HG02610 (cell line): ENCODE measurements around the gene TBCA.
A peak's percentile ranks its signal among the peaks of the same experiment; 100 is the strongest.
"Not testable (repeated sequence)": the region's sequence is repeated elsewhere in the genome, so short reads cannot be mapped to it uniquely, and the experiment has no call there.

Experiments
- ATAC-seq: cut with Tn5 transposase; IDR thresholded peaks from one replicate; pipeline ENCODE4 v1.9.1; 2021; ENCODE audit warnings: mild to moderate bottlenecking, moderate library complexity; ENCODE audit not compliant: unreplicated experiment

The TBCA gene

GRCh38 chr5:77718934-77719610, 57.1 kb downstream of the TBCA start:
- peak; percentile 73 for ATAC-seq

GRCh38 chr5:77709993-77710685, 66.0 kb downstream of the TBCA start:
- ATAC-seq = no peak

- no peak for ATAC-seq
Observed at GRCh38 chr5:77709340-77709739, 66.8 kb downstream of the TBCA start.

GRCh38 chr5:77707791-77708190, 68.3 kb downstream of the TBCA start:
- no peak for ATAC-seq

- not testable (repeated sequence) for ATAC-seq
Observed at GRCh38 chr5:77699569-77699968, 76.6 kb downstream of the TBCA start.

- no peak for ATAC-seq
Observed at GRCh38 chr5:77698920-77699319, 77.2 kb downstream of the TBCA start.

- ATAC-seq = no peak
Observed at GRCh38 chr5:77697692-77698091, 78.4 kb downstream of the TBCA start.

GRCh38 chr5:77696120-77696519, 80.0 kb downstream of the TBCA start:
- ATAC-seq = no peak

- ATAC-seq = no peak
Observed at GRCh38 chr5:77693913-77694312, 82.2 kb downstream of the TBCA start.

GRCh38 chr5:77683171-77683732, 92.9 kb downstream of the TBCA start:
- ATAC-seq = no peak

- no peak for ATAC-seq
Observed at GRCh38 chr5:77670526-77670925, 105.6 kb downstream of the TBCA start.

GRCh38 chr5:77669677-77670076, 106.5 kb downstream of the TBCA start:
- ATAC-seq = no peak

GRCh38 chr5:77663090-77663863, 112.9 kb downstream of the TBCA start:
- no peak for ATAC-seq

GRCh38 chr5:77662635-77663034, 113.5 kb downstream of the TBCA start:
- ATAC-seq = peak; percentile 80

GRCh38 chr5:77658662-77659061, 117.5 kb downstream of the TBCA start:
- no peak for ATAC-seq

- ATAC-seq = no peak
Observed at GRCh38 chr5:77651343-77651742, 124.8 kb downstream of the TBCA start.

GRCh38 chr5:77650686-77651085, 125.5 kb downstream of the TBCA start:
- ATAC-seq = no peak

- ATAC-seq = no peak
Observed at GRCh38 chr5:77649776-77650175, 126.4 kb downstream of the TBCA start.

GRCh38 chr5:77645995-77646639, 130.0 kb downstream of the TBCA start:
- ATAC-seq = no peak

- peak; percentile 70 for ATAC-seq
Observed at GRCh38 chr5:77645158-77645994, 130.8 kb downstream of the TBCA start.
